ENCODE data around the gene CD209. TPM values are rescaled to one million over a fixed set of nuclear protein-coding genes. Genes with fewer than 3 reads are reported as not detected.

CD209 gene
- polyA plus RNA-seq, 3 donors: 1.4 to 2.7 (median 1.5) TPM

DNA sequence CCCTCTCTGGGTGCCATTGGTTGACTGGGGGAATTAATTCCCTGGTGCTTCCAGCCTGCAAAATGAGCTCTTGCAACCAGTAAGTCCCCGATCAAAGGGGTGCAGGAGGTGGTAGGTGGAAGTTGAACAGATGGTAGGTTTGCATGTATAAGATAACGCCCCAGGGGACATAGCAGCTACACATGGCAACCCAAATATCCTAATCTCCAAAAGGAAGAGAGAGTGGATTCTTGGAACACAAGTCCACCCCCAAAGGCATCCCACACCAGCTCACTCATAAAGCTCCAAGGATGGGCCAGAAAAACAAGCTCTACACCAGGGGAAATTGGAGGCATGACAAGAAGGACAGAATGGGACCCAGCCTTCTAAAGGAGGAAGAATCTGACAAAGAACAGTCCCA, 4.8 kb downstream of the CD209 start:
- DNase-seq (ENCODE audit: extremely low read depth in 1 of 11, low read depth in 9 of 11, low spot score in 4 of 11): no peak

DNA sequence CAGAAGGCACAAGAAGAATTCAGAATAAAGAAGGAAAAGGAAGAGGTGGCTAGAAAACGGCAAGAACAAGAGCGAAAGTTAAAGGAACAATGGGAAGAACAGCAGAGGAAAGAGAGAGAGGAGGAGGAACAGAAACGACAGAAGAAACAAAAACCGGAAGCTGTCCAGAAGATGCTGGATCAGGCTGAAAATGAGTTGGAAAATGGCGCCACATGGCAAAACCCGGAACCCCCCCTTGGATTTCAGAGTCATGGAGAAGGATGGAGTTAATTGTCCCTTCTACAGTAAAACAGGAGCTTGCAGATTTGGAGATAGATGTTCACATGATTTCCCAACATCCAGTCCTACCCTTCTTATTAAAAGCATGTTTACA, 6.7 kb downstream of the CD209 start:
- DNase-seq (ENCODE audit: extremely low read depth in 1 of 11, low read depth in 9 of 11, low spot score in 4 of 11): no peak

DNA sequence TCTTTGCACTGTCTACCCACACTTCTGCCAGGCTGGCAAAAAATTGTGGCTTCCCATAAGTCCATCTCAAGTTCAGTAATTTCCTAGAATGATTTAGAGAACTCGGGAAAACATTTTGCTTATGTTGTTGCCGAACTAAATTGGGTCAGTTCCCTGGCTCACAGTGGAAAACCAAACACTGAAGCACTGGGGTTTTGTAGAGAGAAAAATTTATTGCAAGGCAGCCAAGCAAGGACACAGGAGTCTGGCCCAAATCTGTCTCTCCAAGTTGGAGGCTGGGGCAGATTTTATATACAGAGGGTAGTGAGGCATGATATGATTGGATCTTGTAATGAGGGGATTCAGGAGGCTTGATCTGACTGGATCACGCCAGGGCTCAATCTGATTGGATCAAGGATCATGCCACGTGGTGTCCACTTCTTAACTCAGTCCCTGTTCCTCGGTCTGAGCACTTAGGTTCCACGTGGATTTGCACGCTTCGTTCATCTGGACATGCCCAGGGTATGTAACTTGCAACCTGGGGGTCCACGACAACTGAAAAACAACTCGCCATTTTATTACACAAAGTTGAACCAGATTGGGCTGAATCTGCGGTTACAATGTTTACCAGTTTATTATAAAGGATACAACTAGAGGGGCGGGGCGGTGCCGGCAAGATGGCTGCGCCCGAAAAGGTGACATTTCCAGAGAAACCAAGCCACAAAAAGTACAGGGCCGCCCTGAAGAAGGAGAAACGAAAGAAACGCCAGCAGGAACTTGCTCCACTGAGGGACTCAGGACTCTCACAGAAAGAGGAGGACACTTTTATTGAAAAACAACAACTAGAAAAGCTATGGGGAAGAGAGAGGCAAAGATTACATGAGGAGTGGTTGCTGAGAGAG, 7.3 kb downstream of the CD209 start:
- DNase-seq (ENCODE audit: extremely low read depth in 1 of 11, low read depth in 9 of 11, low spot score in 4 of 11): no peak

DNA sequence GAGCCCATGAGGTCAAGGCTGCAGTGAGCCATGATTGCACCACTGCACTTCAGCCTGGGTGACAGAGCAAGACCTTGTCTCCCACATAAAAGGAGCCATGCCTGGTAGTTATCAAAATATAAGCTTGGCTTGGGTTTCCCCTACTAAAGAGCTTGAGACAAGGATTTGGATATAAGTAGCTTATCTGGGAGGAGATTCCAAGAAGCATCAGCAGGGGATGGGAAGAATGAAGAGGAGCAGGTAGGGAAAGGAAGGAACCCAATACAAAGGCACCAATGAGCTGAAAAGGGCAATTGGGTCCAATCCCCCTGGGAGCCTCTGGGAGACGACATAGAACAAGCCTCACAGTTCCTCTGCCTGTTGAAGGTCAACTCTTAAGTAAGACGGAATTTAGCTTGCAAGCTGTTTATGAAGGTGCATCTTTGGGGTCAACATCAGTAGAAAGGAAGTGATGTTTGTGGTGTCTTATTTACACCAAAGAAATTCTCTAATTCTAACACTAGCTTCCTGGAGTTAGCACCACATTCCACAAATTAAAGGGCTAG, 8.1 kb downstream of the CD209 start:
- DNase-seq (ENCODE audit: extremely low read depth in 1 of 11, low read depth in 9 of 11, low spot score in 4 of 11): no peak

DNA sequence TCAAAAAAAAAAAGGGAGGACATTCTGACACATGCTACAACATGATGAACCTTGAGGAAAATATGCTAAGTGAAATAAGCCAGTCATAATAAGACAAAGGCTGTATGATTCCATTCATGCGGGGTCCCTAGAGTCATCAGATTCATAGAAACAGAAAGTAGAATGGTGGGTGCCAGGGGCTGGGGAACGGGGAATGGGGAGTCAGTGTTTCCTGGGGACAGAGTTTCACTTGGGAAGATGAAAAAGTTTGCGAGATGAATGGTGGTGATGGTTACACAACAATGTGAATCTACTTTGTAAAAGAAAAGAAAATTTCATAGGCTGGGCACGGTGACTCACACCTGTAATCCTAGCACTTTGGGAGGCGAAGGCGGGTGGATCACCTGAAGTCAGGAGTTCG, 9.3 kb downstream of the CD209 start:
- no peak for DNase-seq (ENCODE audit: extremely low read depth in 1 of 11, low read depth in 9 of 11, low spot score in 4 of 11)

DNA sequence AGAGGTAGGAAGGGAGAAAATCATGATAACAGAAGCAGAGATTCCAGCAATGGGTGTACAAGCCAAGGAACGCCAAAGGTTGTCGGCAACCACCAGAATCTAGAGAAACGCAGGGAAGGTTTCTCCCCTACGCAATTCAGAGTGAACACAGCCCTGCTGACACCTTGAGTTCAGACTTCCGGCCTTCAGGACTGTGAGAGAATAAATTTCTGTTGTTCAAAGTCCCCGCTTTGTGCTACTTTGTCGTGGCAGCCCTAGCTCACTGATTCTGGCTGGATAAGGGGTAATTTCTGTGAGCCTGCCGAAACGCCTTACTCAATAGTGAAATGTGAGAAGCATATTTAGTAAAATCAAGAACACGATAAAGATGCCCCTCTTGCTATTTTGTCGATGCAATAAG, 10.1 kb downstream of the CD209 start:
- no peak for DNase-seq (ENCODE audit: extremely low read depth in 1 of 11, low read depth in 9 of 11, low spot score in 4 of 11)

DNA sequence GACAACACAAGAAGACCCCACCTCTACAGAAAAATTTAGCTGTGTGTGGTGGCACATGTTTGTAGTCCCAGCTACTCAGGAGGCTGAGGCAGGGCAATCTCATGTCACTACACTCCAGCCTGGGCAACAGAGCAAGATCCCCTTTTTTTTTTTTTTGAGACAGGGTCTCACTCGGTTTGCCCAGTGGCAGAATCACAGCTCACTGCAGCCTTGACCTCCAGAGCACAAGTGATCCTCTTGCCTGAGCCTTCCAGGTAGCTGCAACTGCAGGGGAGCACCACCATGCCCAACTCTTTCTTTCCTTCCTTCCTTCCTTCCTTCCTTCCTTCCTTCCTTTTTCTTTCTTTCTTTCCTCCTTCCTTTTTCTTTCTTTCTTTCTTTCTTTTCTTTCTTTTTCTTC, 11.2 kb downstream of the CD209 start:
- no peak for DNase-seq (ENCODE audit: extremely low read depth in 1 of 11, low read depth in 9 of 11, low spot score in 4 of 11)

DNA sequence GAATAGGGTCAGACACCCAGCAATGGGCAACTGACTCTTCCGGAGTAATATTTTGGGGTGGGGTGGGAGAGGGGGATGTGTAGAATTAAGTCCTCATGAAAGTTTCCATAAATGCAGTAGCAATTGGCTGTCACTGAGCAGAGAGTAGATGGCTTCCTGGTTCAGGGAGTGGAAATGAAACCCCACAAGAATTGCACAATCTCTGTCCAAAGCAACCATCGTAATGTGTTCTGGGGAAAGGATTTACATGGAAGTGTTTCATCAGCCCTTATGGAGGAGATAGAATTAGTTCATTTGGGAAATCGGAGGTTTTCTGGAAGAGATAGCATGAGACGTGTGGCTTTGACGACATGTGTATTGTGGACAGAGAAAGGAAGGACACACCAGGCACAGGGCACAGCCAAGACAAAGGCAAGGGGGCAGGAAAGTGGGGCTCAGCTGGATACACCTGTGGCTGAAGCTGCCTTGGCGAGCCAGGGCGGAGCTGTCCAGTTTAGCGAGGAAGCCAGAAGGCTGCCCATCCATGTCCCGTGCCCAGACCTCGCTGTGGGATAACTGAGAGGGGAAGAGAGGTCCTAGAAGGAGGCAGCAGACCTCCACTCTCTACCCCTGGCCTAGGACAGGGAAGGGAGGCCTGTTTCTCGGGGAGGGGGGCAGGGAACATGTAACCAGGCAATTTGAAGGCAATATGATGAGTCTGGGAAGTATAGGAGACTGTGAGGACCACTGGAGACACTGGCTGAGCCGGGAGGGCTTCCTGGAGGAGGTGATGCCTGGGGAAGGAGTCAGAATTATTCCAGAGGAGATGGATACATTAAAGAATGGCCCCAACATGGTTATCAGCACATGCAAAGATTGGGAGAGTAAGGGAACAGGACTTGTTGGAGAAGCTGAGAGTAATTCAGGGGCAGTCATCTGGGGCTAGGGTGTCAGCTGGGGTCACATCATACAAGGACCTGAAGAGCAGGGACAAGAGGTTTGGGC, 12.8 kb downstream of the CD209 start:
- no peak for DNase-seq (ENCODE audit: extremely low read depth in 1 of 11, low read depth in 9 of 11, low spot score in 4 of 11)

DNA sequence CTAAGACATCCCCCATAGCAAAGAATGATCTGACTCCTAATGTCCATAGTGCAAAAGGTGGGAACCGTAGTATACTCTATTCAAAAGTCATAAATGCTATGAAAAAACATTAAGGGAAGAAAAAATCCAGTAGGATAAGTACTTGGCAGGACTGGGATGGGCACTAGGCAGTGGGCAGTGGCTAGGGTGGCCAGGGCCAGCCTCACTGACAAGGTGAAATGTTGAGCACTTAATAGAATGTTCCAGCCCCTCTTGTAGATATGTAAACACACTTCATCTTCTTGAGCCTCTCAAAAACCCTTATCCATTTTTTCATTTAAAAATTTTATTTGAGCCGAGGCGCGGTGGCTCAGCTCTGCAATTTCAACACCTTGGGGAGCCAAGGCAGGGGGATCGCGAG, 14.0 kb downstream of the CD209 start:
- DNase-seq (ENCODE audit: extremely low read depth in 1 of 11, low read depth in 9 of 11, low spot score in 4 of 11): no peak

DNA sequence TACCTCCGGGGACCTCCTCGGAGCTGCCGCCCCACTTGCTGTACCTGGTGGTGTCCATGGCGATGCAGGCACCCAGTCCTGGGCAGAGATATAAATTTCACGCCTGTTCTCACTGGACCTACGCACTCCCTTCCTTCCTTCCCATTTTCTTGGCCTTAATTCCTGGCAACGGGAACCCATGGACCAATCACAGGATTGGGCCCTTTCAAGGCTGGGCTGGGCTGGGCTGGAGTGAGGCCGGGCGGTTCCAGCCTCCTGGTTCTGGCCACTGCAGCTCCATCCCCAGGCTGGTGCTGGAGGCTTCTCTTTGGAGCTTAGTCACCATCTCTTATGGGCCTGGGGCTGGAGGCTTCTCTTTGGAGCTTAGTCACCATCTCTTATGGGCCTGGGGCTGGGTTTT, 15.3 kb downstream of the CD209 start, which contains the start of gene CLEC4G:
Gene CLEC4G, minus strand, starts transcription at position 66 of the 400 bp plus-strand sequence. Its CDS starts 8 bp downstream, at position 58.
- no peak for DNase-seq (ENCODE audit: extremely low read depth in 1 of 11, low read depth in 9 of 11, low spot score in 4 of 11)

DNA sequence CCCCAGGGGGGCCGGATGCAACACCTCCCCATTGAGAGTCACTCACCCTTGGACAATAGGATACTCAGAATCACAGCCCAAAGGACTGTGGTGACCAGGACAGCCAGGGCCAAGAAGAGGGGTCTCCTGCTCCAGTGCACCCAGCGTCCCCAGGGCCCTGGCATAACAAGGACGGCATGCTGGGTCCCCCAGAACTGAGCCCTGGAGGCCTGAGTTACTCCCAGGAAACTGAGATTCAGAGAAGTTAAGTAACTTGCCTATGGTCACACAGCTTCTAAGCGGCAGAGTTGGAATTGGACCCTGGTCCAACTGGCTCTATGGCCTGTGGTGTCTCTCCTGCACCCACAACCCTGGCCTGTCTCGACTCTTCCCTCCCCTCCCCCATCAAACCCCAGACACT, 15.7 kb downstream of the CD209 start:
- DNase-seq (ENCODE audit: extremely low read depth in 1 of 11, low read depth in 9 of 11, low spot score in 4 of 11): no peak

DNA sequence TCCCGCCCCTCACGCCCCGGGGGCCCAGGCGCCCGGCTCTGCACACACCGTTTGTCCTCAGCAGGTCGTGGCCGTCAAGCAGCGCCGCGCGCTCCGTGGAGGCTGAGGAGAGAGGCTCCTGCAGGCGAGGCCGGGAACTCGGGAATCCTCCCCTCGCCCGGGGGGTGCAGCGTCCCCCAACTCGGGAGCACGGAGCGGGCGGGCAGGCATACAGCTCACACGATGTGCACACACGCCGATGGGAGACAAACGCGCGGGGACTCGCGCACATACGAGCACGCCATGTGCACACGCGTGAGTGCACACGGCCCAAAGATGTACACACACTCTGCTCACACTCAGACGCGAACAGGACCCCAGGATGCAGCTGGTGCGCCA, 16.1 kb downstream of the CD209 start:
- DNase-seq (ENCODE audit: extremely low read depth in 1 of 11, low read depth in 9 of 11, low spot score in 4 of 11): no peak

DNA sequence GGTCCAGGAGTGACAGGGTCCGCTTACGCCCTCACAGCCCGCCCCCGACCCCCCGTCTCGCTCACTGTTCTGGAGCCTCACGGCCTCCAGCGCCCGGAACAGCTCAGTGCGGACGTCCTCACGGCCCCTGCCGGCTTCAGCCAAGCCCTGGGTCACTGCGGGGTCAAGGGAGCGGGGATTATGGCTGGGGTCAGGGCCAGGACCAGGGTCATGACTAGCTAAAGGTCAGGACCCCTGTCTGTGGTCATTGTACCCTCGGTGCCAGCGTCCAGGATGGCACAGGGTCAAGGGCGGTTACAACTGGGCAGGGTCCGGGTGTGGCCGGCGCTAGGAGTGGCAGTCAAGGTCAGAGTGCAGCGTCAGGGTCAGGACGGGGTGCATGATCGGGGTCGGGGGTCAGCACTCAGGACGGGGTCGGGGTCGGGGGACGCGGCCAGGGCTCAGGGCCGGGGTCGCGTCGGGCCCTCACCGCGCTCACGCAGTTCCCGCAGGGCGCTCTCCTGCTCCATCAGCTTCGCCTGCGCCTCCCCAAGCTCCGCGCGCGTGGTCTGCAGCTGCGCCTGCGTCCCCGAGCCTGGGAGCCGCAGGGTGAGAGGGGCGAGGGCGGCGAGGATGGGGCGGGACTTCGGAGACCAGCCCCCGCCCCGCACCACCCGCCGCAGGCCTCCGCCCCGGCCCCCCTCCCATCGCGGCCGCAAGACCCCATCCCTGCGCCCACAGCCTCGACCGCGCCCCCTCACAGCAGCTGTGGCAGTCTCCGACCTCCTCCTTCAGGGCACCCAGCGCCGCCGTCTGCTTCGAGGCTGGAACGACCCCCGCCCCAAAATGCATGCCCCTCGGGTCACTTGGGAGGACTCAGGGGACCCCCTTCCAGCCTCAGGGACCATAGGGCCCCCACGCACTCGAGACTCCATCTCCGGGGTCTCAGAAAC, 16.8 kb downstream of the CD209 start:
- no peak for DNase-seq (ENCODE audit: extremely low read depth in 1 of 11, low read depth in 9 of 11, low spot score in 4 of 11)

DNA sequence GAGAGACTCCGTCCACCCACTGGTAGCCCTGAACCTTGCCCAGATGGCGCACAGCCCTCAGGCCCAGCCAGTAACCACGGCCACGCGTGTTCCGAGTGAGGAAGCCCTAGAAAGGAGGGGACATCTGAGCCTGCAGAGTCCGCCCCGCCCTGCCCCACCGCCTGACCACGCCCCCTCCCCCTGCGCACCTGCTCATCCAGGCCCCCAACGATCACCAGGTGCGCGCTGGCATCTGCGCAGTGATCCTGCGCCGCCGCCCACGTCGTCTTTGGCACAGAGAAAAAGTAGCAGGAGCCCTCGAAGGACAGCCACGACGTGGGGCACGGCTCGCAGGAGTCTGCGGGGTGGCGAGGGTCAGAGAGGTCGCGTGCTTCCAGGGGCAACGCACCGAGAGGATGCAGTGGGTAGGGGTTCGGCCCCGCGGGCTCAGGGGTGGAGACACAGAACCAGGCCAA, 17.5 kb downstream of the CD209 start:
- DNase-seq (ENCODE audit: extremely low read depth in 1 of 11, low read depth in 9 of 11, low spot score in 4 of 11): no peak

DNA sequence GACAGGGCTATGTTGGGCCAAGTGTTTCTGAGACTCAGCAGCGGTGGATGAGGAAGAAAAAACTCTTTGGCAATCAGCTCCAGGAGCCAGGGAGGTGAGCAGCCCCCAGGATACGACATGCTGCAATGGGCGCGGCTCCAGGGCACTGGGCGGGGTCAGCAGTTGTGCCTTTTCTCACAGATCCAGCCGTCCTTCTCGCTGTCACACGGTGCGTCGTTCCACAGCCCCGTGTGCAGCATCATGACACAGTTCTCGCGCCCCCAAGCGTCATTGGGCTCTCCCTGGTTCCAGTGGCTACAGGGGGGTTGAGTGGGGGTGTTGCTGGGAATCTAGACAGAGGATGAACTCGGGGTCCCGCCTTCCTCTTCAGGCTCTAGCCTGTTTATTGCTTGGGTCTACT, 18.1 kb downstream of the CD209 start:
- DNase-seq (ENCODE audit: extremely low read depth in 1 of 11, low read depth in 9 of 11, low spot score in 4 of 11): no peak

DNA sequence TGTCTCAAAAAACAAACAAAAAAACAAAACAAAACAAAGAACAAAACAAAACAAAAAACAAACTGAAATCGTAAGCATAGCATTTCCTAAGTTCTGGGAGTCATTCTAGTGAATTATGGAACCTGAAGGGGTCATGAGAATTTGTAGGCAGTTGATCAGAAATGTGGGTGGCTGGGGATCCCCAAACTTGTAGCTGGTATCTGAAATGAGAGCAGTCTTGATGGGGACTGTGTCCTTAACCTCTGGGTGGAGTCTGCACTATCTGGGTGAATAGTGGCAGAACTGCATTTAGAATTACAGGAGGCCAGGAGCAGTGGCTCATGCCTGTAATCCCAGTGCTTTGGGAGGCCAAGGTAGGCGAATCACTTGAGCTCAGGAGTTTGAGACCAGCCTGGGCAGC, 21.5 kb downstream of the CD209 start:
- DNase-seq (ENCODE audit: extremely low read depth in 1 of 11, low read depth in 9 of 11, low spot score in 4 of 11): no peak

DNA sequence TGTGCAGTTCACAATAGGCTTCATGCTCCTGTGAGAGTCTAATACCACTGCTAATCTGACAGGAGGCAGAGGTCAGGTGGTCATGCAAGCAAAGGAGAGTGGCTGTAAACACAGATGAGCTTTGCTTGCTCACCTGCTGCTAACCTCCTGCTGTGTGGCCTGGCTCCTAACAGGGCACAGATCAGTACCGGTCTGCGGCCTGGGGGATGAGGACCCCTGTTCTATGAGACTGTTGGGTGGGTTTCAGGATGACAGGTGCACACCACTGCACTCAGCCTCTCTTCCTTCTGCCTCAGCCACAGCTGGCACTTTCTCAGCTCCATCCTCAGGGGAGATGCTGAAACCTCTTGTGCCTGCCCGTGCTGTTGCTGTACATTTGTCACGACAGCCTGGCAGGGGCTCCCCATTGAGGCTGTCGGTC, 25.1 kb downstream of the CD209 start:
- no peak for DNase-seq (ENCODE audit: extremely low read depth in 1 of 11, low read depth in 9 of 11, low spot score in 4 of 11)

DNA sequence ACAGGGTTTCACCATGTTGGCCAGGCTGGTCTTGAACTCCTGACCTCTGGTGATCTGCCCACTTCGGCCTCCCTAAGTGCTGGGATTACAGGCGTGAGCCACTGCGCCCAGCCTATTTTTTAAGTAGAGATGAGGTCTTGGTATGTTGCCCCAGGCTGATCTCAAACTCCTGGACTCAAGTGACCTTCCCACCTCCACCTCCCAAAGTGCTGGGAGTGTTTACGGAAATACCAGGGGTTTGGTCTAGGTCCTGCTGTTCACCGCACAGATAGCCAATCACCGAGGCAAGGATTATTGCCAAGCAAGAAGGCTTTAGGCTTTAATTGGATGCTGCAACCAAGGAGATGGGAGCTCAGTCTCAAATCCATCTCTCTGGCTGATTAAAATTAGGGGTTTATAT, 27.0 kb downstream of the CD209 start:
- no peak for DNase-seq (ENCODE audit: extremely low read depth in 1 of 11, low read depth in 9 of 11, low spot score in 4 of 11)

DNA sequence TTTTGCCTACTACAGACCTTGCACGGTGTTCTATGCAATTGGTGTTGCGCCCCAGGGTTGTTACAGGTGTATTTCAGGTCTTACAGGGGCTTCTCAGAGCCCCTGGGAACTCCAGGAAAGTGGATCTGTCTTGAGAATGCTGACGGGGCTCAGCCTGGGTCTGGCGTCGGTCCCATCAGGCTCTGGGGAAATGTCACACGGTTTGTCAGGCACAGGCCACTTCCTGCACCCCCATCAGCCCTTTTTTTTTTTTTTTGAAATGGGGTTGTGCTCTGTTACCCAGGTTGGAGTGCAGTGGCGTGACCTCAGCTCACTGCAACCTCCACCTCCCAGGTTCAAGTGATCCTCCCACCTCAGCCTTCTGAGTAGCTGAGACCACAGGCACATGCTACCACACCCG, 28.7 kb downstream of the CD209 start:
- DNase-seq (ENCODE audit: extremely low read depth in 1 of 11, low read depth in 9 of 11, low spot score in 4 of 11): no peak
